Loucy (cell line): ENCODE measurements around the gene PBX1.

Experiments
- H2AFZ ChIP-seq: fragments of 200-600 bp; sonication (generic); 2 replicates; pipeline ENCODE4 v1.6.0; 2016; ENCODE audit warnings: antibody characterized with exemption, mild to moderate bottlenecking, low read length, moderate library complexity
- H3F3A ChIP-seq: fragments of 200-600 bp; 2 replicates; pipeline ENCODE4 v1.6.0; 2016; ENCODE audit warnings: antibody characterized with exemption, low read depth, mild to moderate bottlenecking
- H3K27me3 ChIP-seq: fragments of 200-600 bp; sonication (generic); 2 replicates; pipeline ENCODE4 v1.6.1; 2014; ENCODE audit warnings: low read length, mild to moderate bottlenecking; ENCODE audit not compliant: insufficient read depth, poor library complexity, severe bottlenecking
- H3K36me3 ChIP-seq: fragments of 200-600 bp; sonication (generic); 2 replicates; pipeline ENCODE4 v1.6.1; 2016; ENCODE audit warnings: low read length; ENCODE audit not compliant: insufficient read depth
- H3K4me1 ChIP-seq: fragments of 200-600 bp; sonication (generic); 2 replicates; pipeline ENCODE4 v1.5.1; 2014; ENCODE audit warnings: low read length, mild to moderate bottlenecking; ENCODE audit not compliant: insufficient read depth, poor library complexity, severe bottlenecking
- H3K4me2 ChIP-seq: fragments of 200-600 bp; sonication (generic); 2 replicates; pipeline ENCODE4 v1.6.0; 2014; ENCODE audit warnings: antibody characterized with exemption, low read length, low read depth, mild to moderate bottlenecking; ENCODE audit not compliant: poor library complexity, severe bottlenecking
- H3K4me3 ChIP-seq: fragments of 200-600 bp; sonication (generic); 2 replicates; pipeline ENCODE4 v1.5.1; 2014; ENCODE audit warnings: low read length, mild to moderate bottlenecking, mixed read lengths; ENCODE audit not compliant: poor library complexity, severe bottlenecking
- H3K79me2 ChIP-seq: fragments of 200-600 bp; sonication (generic); 2 replicates; pipeline ENCODE4 v1.6.1; 2014; ENCODE audit warnings: low read length; ENCODE audit not compliant: insufficient read depth
- H3K9ac ChIP-seq: fragments of 200-600 bp; sonication (generic); 2 replicates; pipeline ENCODE4 v1.6.0; 2014; ENCODE audit warnings: mild to moderate bottlenecking, low read depth, low read length, moderate library complexity; ENCODE audit not compliant: poor library complexity, severe bottlenecking
- H3K9me2 ChIP-seq: fragments of 200-600 bp; sonication (generic); replicated peaks from 2 replicates; pipeline ENCODE4 v1.6.1; 2016; ENCODE audit warnings: low read depth, low read length, mixed read lengths
- H3K9me3 ChIP-seq: fragments of 200-600 bp; sonication (generic); 2 replicates; pipeline ENCODE4 v1.6.1; 2014; ENCODE audit warnings: mild to moderate bottlenecking, antibody characterized with exemption, low read length, low read depth; ENCODE audit not compliant: insufficient read depth
- H4K20me1 ChIP-seq: fragments of 200-600 bp; sonication (generic); 2 replicates; pipeline ENCODE4 v1.6.0; 2014; ENCODE audit warnings: antibody characterized with exemption, low read length, mild to moderate bottlenecking; ENCODE audit not compliant: insufficient read depth, poor library complexity, severe bottlenecking
- CTCF ChIP-seq: fragments of 200-600 bp; sonication (generic); conservative IDR thresholded peaks from 2 replicates; pipeline ENCODE4 v1.5.1; 2014; ENCODE audit warnings: mild to moderate bottlenecking, antibody characterized with exemption, low read length
- EZH2phosphoT487 ChIP-seq: fragments of 200-600 bp; IDR thresholded peaks from 2 replicates; pipeline ENCODE4 v1.6.1; 2018; ENCODE audit warnings: antibody characterized with exemption, mild to moderate bottlenecking, moderate library complexity, borderline replicate concordance

Gene PBX1

GRCh38 chr1:164628772-164629171 is 69.8 kb downstream of the PBX1 start:
- no peaks in the 10 kb centered on the region for H3K4me1 ChIP-seq
- H3K9me2 ChIP-seq = no peaks in the 10 kb centered on the region
- no peak overlapping the region for H2AFZ ChIP-seq
- no peak overlapping the region for H3K4me3 ChIP-seq
- no peaks in the 10 kb centered on the region for H3K36me3 ChIP-seq
- no peaks in the 10 kb centered on the region for H4K20me1 ChIP-seq
- H3K79me2 ChIP-seq = no peaks in the 10 kb centered on the region
- H3K9me3 ChIP-seq = no peaks in the 10 kb centered on the region
- no peak overlapping the region for H3K4me2 ChIP-seq
- H3F3A ChIP-seq = no peaks in the 10 kb centered on the region
- no peaks in the 10 kb centered on the region for H3K27me3 ChIP-seq
- TF ChIP-seq CTCF = no peak
- TF ChIP-seq EZH2phosphoT487 = no peak
- H3K9ac ChIP-seq = no peak overlapping the region

GRCh38 chr1:164629971-164630370 is 71.0 kb downstream of the PBX1 start:
- H3K36me3 ChIP-seq = no peaks in the 10 kb centered on the region
- H3K79me2 ChIP-seq = no peaks in the 10 kb centered on the region
- H2AFZ ChIP-seq = no peak overlapping the region
- H3K9me2 ChIP-seq = no peaks in the 10 kb centered on the region
- no peaks in the 10 kb centered on the region for H3K9me3 ChIP-seq
- no peaks in the 10 kb centered on the region for H3K27me3 ChIP-seq
- TF ChIP-seq EZH2phosphoT487 (no peak), CTCF (no peak)
- H3K4me3 ChIP-seq = no peak overlapping the region
- H3K9ac ChIP-seq = no peak overlapping the region
- no peaks in the 10 kb centered on the region for H3K4me1 ChIP-seq
- H4K20me1 ChIP-seq = no peaks in the 10 kb centered on the region
- H3F3A ChIP-seq = no peaks in the 10 kb centered on the region
- H3K4me2 ChIP-seq = no peak overlapping the region

GRCh38 chr1:164630626-164631396 is 71.8 kb downstream of the PBX1 start:
- TF ChIP-seq CTCF (no peak), EZH2phosphoT487 (no peak)

More at GRCh38 chr1:164630626-164631396, 71.8 kb downstream of the PBX1 start:
- H3K4me3 ChIP-seq = no peak overlapping the region
- no peaks in the 10 kb centered on the region for H3K27me3 ChIP-seq
- no peaks in the 10 kb centered on the region for H3K4me1 ChIP-seq
- no peak overlapping the region for H3K9ac ChIP-seq
- no peaks in the 10 kb centered on the region for H3F3A ChIP-seq
- no peaks in the 10 kb centered on the region for H3K36me3 ChIP-seq
- no peaks in the 10 kb centered on the region for H3K79me2 ChIP-seq
- H4K20me1 ChIP-seq = no peaks in the 10 kb centered on the region
- no peak overlapping the region for H2AFZ ChIP-seq
- H3K9me2 ChIP-seq = no peaks in the 10 kb centered on the region
- no peak overlapping the region for H3K4me2 ChIP-seq
- H3K9me3 ChIP-seq = no peaks in the 10 kb centered on the region
